ENCODE measurements around the gene ADARB2.

DNA sequence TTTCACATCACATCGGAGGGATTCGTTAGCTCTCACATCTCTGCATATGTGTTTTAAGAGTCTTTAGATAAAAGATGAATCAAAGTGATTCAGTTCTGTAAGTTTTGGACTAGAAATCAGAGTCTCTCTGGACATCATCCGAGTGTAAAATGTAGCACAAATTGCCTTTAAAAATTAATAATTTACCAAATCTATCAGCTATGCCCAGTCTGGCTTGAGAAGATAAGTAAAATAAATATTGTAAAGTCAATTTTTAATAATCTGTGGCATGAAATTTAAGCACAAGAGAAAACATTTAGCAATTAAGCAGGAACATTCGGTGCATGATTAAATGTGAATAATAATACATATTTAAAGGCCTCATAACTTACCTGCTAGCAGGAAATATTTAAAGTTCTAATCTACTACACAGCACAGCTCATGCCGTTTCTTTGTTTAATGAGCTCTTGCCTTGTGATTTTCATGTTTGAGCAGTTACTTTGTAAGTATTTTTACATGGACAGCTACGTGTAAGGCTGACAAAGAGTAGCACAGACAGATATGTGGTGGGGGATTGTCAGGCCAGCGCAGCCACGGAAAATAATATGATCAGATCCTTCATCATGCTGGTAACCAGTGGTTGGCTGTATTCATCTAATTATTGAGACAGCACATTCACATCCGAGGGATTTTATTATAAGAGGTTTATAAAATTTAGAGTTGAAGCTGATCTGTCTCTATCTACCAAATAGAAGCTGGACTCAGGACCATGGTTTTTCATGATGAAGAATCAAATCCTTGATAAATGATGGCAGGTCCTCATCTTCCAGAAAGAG, 317.3 kb downstream of the ADARB2 start:
- no peak for TF ChIP-seq FOXA1 (IDR thresholded peaks at IDR 0.05)
- TF ChIP-seq, protein P1, sequence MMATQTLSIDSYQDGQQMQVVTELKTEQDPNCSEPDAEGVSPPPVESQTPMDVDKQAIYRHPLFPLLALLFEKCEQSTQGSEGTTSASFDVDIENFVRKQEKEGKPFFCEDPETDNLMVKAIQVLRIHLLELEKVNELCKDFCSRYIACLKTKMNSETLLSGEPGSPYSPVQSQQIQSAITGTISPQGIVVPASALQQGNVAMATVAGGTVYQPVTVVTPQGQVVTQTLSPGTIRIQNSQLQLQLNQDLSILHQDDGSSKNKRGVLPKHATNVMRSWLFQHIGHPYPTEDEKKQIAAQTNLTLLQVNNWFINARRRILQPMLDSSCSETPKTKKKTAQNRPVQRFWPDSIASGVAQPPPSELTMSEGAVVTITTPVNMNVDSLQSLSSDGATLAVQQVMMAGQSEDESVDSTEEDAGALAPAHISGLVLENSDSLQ (IDR thresholded peaks at IDR 0.05), result no peak
- no peak for TF ChIP-seq ELF4 (IDR thresholded peaks at IDR 0.05)
- TF ChIP-seq FOXK2 (IDR thresholded peaks at IDR 0.05), result no peak
- no peak for TF ChIP-seq NFRKB (IDR thresholded peaks at IDR 0.05)
- TF ChIP-seq SP1 (IDR thresholded peaks at IDR 0.05), result no peak
- no peak for TF ChIP-seq SUZ12 (IDR thresholded peaks at IDR 0.05)
- no peak for TF ChIP-seq ZNF384 (IDR thresholded peaks at IDR 0.05)
- TF ChIP-seq L3MBTL2 (conservative IDR thresholded peaks at IDR 0.05), result no peak
- TF ChIP-seq TARDBP (IDR thresholded peaks at IDR 0.05), result no peak
- no peak for TF ChIP-seq FOXM1 (IDR thresholded peaks at IDR 0.05; ENCODE audit: borderline replicate concordance)

Data from HEK293T (cell line).